Gastrocnemius medialis (tissue), 4 donors: ENCODE measurements around the gene RIMBP2.
"Not testable (repeated sequence)": the region's sequence is repeated elsewhere in the genome, so short reads cannot be mapped to it uniquely, and the experiment has no call there.

ENCODE experiments used
- CTCF ChIP-seq, 5 experiments: fragments of 450-650 bp in 3 of 5; fragments of 200-600 bp in 2 of 5; sonication (generic) in 2 of 5; IDR thresholded peaks in 4 of 5; conservative IDR thresholded peaks in 1 of 5; 1 replicate in 4 of 5; 2 replicates in 1 of 5; pipeline ENCODE4 v1.5.1; 2016 to 2019; ENCODE audit warnings: antibody characterized with exemption in 5 of 5, mild to moderate bottlenecking in 3 of 5, moderate library complexity in 3 of 5
- POLR2A ChIP-seq, 2 donors: fragments of 450-650 bp; IDR thresholded peaks; one replicate each; pipeline ENCODE4 v1.6.1; 2017; ENCODE audit warnings: antibody characterized with exemption in 2 of 2, mild to moderate bottlenecking in 2 of 2, moderate library complexity in 2 of 2

GRCh38 chr12:130584475-130584874 is 131.6 kb downstream of the RIMBP2 start:
- TF ChIP-seq CTCF (IDR thresholded peaks at IDR 0.05 in 4 of 5, conservative IDR thresholded peaks at IDR 0.05 in 1 of 5); POLR2A (IDR thresholded peaks at IDR 0.05): not testable (repeated sequence)
